CD4-positive, alpha-beta T cell treated with Interleukin-2 at 100 ng/mL for 4 hours (primary cell): Measurements from ENCODE around the gene TFF1.

Experiments used
- DNase-seq: peaks from one replicate; pipeline ENCODE4 v3.0.0-alpha.2; 2020; ENCODE audit warnings: low spot score

TFF1 gene

DNA sequence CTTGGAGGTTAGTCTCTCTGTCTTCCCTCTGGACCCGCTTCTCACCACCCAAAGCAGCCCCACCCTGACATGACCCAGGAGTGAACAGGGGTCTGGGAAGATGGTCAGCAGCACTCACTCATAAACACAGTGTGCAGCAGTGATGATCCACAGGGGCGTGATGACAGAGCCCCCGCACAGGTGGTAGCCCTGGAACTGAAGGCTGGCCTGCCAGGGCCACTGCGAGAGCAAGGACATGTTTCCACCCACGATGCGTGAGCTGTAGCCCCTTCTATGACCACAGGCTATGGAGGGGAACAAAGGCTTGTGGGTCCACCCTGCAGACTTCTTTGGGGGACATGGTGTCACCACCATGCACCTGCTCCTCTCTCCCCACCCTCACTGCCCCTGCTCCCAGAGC is 16.6 kb upstream of the TFF1 start:
- no peak for DNase-seq

- peak; percentile 60 for DNase-seq
Observed at GRCh38 chr21:42381347-42381984, 15.1 kb upstream of the TFF1 start.

DNA sequence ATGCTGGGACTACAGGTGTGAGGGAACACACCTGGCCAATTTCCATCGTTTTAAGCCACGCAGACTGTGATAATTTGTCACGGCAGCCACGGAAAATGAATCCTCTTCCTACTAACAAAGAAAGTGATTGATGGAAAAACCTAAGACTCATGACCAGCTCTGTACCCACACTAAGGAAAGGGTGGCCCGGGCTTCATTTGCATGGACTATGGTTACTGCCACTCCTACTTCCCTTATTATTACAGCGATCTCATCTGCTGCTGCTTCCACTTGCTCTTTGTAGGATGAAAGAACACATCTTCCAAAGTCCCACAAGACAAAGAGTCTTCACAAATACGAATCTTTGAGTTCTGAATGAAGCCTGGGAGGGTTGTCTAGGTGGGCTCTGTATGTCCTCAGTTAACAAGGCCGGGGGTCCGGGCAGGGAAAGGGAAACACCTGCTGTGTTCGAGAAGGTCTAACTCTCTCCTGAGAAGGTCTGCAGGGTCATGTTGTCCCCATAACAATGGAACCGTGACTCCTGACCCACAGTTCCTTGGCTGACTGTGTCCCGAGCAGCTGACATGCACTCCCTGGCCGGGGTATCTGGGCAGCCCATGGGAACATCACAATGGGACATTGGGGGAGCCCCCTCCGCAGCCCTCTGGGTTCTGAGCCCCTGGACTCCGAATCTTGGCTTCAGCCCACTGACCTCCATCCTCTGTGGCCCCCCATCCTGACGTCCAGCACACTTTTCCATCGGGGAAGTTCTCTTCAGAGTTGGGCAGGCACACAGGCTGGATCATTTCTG is 13.3 kb upstream of the TFF1 start:
- no peak for DNase-seq

DNA sequence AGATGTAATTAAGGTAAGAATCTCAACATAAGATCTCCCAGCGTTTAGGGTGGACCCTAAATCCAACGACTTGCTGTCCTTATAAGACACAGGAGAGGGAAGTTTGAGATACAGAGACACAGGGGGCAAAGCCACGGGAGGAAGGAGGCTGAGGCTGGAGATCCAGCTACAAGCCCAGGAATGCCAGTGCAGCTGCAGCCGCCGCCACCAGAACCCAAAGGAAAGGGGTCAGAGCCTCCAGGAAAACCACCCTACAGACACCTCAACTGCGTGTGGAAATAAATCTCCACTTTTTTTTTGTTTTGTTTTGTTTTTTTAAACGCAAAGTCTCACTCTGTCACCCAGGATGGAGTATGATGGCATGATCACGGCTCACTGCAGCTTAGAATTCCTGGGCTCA is 12.1 kb upstream of the TFF1 start:
- no peak for DNase-seq

DNA sequence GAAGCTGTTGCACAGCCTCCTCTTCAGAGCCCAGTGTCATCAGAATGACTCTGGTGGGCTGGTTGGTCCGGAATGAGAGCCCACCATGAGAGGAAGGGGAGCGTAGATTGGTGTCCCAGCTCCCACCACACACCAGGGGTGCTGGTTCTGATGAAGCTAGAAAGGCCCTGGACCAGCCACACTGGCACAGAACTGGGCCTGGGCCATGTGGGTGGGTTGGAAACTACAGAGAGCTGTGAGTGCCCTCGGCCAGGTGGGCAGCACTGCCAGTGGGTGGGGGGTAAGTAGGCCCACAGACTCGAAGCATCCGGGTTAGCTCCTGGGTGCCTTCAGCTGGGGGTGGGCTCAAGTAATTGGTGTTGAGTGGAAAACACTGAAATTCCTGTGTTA is 11.6 kb upstream of the TFF1 start:
- DNase-seq = no peak

GRCh38 chr21:42377211-42377950 is 11.0 kb upstream of the TFF1 start:
- DNase-seq = no peak

DNA sequence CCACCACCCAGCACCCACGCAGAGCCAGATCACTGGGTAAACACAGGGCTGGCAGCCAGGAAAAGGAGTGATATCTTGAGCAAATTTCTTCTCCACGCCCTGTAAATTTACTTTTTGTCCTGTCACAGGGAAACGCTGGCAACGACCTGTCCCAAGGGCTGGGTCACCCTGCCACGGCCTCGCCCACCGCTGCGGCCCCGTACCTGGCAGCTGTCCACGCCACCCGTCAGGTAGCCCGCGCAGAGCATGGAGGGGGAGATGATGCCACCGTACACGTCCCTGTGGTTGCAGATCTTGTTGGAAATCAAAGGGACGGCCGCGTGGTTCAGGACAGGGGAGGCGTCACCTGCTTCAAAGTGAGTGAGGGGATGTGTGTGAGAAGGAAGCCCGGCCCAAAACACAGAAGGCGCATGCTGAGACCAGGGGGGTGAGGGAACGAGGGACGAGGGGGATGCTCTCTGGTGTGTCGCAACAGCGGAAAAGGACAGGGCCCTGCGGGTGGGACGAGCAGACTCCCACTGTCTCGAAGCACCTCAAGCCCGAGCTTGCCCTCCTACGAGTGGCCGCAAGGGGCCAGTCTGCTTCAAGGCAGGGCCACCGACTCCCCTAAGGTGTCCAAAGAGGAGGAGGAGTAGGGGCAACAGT is 10.1 kb upstream of the TFF1 start:
- no peak for DNase-seq

GRCh38 chr21:42375966-42376337 is 9.6 kb upstream of the TFF1 start:
- no peak for DNase-seq

DNA sequence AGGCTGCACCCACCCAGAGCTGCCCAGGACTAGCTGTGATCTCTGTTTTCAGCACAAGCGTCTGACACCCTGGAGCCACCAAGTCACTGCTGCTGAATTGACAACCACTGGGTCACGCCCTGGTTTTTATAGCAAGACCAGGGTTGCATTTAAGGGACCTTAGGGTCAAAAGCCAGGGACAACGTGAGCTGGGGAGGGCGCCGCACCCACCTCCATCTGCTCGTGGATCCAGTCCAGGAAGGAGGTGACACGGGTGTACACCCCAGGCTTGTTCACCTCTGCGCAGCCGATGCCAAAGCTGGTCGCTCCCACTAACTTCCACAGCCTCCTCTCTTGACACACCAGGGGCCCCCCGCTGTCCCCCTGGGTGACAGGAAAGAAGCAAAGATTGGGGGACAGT is 9.2 kb upstream of the TFF1 start:
- no peak for DNase-seq

DNA sequence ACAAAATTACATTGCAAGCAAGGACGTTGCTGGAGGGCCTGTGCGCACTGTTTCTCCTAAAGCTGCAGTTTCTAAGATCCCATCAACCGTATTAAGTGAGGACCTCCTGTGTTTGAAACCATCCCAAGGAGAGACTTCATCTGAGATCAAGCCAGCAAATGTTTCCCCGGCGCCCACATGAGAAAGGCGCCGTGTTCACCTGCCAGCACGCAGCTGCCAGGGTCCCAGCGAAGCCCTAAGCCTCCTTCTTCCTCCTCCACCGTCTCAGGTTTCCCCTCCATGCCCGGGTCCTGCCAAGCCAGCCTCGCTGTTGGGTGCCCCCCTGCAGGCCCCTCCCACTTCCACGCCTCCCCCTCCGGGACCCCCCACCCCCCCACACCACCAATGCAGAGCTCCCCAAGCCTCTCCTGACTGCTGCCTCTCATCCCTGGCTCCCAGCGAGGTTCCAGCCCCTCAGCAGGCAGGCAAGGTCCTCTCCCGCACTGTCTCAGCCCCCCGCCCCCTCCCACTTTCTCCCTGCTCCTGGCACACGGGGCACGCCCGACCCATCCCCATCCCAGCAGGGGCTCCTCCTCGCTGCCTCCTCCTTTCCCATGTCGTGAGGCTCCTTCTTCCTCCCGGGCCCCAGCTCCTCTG is 8.6 kb upstream of the TFF1 start:
- DNase-seq = no peak

DNA sequence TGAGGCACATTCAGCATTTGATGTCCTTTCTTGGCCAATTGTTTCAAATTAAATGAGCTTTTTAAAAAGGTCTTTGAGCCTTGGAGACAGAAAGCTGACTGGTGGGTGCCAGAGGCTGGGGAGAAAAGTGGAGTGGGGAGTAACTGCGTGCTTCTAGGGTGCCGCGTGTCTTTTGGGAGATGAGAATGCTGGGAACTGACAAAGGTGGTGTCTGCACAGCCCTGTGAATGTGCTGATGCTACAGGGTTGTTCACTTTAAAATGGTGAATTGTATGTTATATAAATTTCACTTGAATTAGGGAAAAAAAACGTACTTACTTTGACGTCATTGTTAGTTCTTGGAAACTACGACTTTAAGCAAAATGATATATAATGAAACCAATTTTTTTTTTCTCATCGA is 8.1 kb upstream of the TFF1 start:
- no peak for DNase-seq

DNA sequence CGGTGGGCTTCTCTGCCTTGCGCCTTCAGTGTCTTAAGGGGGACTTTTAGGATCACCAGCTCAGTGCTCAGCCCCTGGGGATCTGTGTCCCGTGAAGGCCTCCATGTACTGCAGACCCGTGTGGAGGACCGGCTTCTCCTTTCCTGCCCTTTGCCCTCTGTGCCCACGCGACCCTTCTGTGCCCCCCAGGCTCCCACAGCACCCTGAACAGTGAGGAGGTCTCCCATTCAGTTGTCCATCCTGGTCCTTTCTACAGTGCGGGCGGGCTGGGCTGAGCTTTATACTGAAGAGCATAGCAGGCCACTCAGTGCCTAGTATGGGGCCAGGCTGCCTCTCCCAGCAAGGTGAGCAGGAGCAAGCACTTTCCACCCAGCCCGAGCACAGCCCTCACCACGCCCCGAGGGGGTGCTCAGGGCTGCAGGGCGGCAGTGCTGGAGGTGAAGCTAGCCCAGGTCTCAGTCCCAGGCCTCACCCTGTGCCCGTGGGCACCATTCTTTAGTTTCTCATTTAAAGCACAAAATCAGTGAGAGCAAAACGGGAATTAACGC is 7.6 kb upstream of the TFF1 start:
- DNase-seq = no peak

DNA sequence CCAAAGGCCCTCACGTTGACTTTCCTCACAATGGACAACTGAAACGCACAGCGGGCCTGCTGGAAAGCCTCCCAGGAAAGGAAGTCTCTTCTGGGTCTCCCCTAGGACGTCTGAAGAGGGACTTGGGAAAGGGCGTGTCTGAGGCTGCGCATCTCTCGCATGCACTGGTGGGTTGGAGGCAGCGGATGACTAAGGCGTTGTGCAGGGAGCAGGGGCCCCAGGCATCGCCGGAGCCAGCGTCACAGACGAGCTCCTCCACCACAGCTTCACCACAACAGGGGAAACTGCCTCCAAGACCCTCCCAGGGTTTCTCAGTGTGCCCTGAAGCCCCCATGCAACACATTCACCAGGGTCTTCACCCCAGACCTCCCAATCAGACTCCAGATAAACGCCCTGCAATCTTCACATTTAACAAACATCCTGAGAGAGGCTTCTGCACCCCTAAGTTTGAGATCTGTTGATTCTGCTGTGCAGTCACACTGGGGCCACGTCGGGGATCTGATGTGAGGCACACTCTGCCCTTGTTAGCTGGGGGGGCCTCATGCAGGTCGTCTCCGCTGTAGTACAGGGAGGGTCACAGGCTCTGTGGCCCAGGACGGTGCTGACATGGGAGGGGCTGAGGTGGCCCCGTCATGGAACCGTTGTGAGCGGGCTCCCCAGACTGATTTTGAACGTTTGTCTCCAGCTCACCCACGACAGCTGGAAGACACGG is 7.0 kb upstream of the TFF1 start:
- DNase-seq = no peak

GRCh38 chr21:42370894-42371654 is 4.7 kb upstream of the TFF1 start:
- DNase-seq = no peak

- no peak for DNase-seq
Observed at GRCh38 chr21:42369821-42370220, 3.5 kb upstream of the TFF1 start.

- no peak for DNase-seq
Observed at GRCh38 chr21:42367367-42368165, 1.2 kb upstream of the TFF1 start.

- no peak for DNase-seq
Observed at GRCh38 chr21:42365770-42366169, 565 bp downstream of the TFF1 start.

DNA sequence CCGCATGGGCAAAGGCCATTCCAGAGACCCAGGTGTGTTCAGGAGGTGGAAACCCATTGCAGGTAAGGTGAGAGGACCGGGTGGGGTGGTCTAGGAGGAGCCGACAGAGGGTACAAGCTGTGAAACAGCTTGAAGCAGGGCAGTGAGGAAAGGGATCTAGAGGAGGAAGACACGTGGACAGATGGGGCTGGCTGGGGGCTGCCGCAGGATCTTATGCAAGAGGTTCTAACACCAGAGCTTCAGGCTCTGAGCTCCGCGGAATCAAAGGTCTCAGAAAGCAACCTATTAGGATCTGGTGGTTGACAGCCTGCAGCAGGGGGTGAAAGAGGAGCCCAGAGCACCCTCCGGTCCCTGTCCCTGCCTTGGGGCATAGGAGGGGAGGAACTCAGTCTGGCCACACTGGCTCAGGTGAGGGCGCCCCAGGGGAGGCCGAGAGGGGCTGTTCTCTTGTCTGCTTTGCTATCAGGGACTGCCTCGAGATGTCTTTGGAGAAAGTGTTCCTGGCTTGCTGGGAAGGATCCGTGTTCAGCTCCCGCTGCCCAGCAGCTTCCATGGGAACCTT is 1.9 kb downstream of the TFF1 start:
- DNase-seq = no peak

- no peak for DNase-seq
Observed at GRCh38 chr21:42363312-42363711, 3.0 kb downstream of the TFF1 start.
